ENCODE results near the gene PUS1.

PUS1 gene

DNA sequence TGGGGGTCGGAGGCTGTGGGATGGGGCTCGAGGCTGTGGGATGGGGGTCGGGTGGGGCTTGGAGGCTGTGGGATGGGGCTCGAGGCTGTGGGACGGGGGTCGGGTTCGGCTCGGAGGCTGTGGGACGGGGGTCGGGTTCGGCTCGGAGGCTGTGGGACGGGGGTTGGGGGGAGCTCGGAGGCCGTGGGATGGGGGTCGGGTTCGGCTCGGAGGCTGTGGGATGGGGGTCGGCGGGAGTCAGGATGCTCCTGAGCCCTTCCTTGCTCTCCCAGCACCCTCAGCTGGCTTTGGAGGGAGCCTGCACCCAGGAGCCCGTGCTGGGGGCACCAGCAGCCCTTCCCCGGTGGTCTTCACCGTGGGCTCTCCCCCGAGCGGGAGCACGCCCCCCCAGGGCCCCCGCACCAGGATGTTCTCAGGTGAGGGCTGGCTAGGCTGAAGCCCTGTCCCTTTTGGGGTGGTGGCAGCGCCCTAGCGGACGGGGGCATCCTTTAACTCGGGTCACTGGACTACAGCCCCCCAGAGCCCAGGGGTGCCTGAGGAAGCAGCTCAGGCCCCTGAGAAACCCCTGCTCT lies 11.9 kb upstream of the PUS1 start:
- no peak for DNase-seq

DNA sequence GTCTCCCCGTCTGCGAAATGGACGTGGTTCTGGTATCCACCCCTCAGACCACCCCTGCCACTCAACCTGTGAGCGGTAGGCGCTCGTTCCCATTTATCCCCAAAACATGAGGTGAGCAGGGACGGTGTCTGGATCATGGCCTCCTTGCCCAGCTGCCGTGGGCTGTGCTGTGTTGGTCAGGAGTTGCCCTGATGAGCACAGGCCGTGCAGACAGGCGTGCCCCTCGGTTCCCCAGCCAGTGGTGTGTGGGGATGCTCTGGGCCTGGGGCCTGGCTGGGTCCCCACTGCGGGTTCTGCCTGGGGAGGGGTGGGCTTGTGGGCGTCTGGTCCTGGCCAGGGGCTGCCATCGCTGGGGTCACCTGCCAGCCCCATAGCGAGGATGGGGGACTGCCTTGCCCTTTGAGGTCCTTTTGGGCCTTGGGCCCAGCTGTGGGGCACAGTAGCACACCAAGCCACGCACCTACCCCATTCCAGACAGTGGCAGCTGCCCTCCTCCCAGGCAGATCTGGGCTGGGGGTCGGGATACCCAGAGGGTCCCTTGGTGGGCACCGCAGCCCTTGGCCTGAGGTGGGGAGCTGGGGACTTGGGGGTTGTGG lies 11.3 kb upstream of the PUS1 start:
- no peak for DNase-seq

DNA sequence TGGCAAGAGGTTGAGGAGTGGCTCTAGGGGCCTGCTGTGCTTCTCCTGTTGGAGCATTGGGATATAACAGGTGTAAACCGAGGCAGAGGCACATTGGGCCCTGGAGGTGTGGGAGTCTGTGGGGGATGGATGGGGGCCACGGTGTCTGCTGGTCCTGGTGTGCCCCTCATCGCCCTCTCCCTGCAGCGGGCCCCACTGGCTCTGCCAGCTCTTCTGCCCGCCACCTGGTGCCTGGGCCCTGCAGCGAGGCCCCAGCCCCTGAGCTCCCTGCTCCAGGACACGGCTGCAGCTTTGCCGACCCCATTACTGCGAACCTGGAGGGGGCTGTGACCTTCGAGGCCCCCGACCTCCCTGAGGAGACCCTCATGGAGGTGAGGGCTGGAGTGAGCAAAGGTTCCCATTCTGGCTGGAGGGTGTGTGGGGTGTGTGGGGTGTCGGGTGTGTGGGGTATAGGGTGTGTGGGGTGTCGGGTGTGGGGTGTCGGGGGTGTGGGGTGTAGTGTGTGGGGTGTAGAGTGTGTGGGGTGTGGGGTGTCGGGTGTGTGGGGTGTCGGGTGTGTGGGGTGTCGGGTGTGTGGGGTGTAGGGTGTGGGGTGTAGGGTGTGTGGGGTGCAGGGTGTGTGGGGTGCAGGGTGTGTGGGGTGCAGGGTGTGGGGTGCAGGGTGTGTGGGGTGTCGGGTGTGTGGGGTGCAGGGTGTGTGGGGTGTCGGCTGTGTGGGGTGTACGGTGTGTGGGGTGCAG lies 10.6 kb upstream of the PUS1 start:
- no peak for DNase-seq

DNA sequence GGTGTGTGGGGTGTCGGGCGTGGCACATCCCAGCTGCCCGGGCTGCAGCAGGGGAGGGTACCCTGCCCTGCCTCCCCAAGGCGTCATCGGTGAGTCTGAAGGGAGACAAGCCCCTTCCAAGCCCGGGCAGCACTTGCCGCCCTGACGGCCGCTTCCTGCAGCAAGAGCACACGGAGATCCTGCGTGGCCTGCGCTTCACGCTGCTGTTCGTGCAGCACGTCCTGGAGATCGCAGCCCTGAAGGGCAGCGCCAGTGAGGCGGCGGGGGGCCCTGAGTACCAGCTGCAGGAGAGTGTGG lies 10.1 kb upstream of the PUS1 start:
- no peak for DNase-seq

DNA sequence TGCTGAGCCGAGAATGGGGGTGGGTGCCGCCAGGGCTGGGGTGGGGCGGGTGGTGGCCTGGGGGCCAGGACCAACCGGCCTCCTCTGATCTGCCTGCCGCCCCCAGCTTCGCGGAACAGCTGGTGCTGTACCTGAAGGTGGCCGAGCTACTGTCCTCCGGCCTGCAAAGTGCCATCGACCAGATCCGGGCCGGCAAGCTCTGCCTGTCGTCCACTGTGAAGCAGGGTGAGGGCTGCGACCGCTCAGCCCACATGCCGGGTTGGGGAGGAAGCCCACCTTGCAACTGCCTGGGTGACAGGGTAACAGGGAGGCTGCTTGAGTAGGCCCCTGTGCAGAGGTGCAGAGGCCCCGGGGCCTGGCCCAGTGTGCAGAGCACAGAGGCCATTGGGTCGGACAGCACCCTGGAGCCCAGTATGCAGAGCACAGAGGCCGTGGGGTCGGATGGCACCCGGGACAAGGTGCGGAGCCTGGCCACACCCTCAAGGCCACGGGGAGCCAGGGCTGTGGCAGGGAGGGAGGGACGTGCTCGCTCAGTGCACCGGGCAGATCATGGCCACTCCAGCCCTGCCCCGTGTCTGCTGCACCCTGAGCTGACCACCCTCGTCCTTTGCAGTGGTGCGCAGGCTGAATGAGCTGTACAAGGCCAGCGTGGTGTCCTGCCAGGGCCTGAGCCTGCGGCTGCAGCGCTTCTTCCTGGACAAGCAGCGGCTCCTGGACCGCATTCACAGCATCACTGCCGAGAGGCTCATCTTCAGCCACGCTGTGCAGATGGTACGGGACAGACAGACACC lies 9.5 kb upstream of the PUS1 start:
- no peak for DNase-seq

DNA sequence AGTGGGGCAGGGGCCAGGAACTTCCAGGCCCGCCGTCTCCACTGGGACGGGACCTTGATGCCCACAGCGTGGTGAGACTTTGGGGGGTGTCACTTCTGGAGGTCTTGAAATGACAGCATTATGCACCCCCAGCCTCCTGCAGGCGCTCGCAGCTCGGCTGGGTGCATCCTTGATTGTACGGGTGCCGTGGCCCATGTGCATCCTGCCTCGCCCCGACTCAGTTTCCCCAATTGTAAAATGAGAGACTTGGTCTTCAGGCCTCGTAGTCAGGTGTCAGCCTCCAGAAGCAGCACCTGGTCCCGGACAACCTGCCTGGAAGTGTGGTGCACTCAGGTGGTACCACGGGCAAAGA lies 8.9 kb upstream of the PUS1 start:
- DNase-seq, result no peak

DNA sequence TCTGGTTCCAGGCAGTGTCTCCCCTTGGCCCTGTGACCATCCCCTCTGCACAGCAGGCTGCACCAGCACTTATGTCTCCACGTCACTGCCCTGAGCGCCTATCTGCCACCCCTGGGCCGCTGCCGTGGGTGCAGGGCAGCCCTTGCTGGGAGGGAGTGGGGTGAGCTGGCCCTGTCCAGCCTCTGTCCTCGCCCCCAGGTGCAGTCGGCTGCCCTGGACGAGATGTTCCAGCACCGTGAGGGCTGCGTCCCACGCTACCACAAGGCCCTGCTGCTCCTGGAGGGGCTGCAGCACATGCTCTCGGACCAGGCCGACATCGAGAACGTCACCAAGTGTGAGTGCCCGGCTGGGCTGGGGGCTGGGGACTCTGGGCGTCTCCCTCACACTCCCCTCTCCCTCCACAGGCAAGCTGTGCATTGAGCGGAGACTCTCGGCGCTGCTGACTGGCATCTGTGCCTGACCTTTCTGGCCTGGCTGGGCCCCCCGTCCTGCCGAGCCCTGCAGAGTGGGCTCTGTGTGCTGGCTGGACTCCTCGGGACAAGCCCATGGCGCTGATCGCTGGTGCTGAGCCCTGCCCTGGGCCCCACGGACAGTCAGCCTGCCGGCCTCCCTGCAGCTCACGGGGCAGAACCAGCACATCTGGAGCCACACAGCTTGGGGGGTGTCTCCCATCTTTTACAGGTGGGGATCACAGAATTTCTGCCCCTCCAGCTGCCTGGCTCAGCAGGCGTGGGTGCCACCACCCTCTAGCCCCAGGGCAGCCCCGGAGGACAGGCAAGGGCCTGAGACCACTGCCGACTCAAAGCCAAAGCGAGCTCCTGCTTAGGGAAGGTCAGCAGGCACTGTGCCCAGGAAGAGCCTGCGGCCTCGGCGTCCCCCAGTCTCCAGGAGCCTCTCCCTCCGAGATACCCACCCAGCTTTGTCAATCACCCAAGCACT lies 7.9 kb upstream of the PUS1 start:
- no peak for DNase-seq

DNA sequence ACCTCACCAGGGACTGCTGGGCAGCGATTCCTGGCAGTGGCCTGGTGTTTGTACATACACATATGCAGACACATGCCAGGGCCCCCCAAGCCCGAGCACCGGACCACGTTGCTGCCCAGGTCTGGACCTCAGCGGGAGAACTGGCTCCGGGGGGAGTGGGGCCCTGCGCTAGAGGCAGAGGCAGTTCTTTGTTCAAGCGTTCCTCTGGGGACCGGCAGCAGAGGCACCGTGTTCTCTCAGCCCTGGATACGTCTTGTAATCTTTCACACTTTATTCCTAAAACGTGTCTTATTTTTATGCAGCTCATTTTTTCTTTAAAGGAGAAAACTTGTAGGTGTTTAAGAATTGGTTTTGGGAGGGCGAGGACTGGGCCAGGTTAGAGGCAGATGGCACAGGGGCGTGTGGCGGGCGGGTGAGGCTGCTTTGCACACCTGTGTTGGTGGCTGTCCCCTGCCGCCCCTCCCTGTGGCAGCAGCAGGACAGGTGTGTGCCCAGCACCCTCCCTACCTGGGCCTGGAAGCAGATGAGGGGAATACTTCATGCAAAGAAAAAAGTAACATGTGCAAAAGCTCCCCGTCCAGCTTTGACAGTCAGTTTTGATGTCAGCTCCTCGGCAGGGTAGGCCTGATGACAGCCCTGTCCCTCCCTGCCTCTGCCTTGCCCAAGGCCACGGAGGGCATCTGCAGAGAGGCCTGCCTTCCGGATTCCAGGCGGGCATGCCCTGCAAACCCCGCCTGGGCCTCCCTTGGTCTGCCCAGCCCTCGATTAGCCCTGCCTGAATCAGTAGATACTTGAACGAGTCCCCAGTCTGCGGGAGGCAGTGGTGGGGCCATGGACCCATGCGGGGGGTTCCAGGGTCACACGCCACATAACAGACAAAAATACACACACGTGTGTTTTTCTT lies 7.0 kb upstream of the PUS1 start:
- DNase-seq, result no peak

DNA sequence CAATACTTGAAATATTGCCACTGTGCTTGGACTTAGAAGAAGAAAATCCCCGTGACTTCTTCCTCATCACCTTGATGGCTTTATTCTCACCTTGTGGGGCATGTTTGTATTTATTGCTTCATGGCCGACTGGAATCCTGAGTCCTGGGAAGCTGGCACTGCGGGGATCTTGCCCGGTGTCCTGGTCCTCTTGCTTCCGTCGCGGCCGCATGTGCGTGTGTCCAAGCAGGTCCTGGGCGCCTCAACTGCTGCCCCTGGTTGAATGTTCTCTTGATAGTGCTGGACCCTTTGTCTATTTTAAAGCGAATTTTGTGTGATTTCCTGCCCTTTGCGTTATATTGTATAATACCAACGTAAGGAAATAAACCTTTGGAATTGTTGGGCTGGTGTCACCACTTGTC lies 6.3 kb upstream of the PUS1 start:
- no peak for DNase-seq

DNA sequence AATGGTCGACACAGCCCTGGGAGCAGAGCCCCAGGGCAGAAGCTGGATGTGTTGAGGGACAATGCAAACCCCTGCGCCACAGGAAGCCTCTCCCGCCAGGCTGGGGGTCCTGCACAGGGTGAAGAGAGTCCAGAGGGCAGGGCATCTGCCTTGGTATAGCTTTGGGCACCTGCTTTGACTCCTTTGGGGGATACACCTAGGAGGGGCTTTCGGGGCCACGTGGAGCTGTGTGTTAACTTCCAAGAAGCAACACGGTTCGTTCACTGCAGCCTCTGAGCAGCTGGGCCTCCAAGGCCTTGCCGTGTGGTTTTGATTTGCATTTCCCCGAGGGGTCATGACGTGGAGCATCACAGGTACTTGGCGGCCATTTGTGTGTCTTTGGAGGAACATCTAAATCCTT lies 5.8 kb upstream of the PUS1 start:
- DNase-seq, result no peak

DNA sequence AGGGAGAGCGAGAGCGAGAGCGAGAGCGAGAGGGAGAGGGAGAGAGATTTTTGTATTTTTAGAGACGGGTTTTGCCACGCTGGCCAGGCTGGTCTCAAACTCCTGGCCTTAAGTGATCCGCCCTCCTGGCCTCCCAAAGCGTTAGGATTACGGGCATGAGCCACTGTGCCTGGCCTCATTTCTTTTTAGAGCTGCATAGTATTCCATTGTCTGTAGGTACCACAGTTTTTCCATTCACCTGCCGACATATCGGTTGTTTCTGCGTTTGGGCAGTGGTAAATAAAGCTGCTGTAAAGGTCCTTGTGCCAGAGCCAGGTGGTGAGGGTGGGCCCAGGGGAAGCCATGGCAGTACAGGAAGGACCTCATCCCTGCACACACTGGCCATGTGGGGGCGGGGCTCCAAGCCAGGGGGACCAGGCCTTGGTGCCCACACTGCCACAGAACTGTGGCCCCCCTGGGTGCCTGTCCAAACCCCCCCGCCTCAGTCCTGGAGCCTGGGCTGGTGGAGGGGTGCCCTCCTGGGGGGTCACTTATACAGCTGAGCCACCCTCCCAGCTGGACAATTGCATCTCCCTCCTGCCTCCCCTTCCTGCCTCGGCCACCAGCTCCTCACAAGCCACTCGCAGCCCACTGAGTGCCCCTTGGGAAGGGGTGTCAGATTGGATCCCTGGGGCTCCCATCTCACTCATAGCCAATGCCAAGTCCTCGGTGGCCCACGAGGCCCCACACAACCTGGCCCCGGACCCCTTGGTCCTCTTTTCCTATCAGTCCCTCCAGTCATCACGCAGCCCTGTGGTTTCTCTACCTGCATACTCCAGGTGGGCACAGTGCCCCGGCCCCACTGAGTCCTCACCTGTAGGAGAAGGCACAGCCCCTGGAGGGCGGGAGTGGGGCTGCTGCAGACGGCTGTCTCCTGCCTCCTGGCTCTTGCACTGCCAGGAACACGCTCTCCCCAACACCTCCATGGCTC lies 1.7 kb upstream of the PUS1 start:
- no peak for DNase-seq

DNA sequence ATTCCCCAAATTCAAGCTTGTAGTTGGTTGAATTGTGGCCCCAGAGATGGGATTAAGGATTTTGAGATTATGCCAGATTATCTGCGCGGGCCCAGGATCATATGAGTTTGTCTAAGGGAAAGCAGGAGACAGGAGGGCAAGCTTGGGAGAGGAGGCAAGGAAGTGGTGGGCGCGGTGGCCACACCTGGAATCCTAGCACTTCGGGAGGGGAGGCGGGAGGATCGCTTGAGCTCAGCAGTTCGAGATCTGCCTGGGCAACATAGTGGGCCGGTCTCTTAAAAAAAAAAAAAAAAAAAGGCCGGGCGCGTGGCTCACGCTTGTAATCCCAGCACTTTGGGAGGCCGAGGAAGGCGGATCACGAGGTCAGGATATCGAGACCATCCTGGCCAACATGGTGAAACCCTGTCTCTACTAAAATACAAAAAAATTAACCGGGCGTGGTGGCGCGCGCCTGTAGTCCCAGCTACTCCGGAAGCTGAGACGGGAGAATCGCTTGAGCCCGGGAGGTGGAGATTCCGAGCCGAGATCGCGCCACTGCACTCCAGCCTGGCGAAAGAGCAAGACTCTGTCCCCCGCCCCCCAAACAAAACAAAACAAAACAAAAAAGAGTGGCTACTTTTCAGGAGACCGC lies 881 bp upstream of the PUS1 start:
- no peak for DNase-seq

DNA sequence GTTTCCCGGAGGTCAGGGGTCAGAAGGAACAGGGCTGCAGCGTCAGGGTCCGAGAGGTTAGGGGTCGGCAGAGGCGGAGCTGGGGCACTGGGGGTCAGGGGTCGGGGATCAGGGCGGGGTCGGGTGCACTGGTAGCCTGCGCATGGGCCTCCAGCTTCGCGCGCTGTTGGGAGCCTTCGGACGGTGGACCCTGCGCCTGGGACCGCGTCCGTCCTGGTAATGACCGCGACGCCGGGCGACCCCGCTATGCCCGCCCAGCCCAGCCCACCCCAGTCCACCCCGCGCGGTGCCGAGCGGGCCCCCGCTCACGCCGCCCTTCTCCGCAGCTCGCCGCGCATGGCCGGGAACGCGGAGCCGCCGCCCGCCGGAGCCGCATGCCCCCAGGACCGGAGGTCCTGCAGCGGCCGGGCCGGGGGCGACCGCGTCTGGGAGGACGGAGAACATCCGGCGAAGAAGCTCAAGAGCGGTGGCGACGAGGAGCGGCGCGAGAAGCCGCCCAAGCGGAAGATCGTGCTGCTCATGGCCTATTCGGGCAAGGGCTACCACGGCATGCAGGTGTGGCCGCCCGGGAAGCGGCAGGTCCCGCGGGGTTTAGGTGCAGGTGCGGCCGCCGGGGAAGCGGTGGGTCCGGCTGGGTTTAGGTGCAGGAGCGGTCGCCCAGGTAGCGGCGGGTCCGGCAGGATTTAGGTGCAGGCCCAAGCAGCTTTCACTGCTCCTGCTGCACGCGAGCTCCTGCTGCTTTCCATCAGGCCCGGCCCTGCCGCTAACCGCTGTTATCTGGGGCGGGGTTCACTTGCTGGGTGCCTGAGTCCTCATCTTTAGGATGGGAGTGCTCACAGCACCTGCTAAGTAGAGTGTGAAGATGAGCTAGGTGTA lies 743 bp downstream of the PUS1 start:
- DNase-seq, result no peak

DNA sequence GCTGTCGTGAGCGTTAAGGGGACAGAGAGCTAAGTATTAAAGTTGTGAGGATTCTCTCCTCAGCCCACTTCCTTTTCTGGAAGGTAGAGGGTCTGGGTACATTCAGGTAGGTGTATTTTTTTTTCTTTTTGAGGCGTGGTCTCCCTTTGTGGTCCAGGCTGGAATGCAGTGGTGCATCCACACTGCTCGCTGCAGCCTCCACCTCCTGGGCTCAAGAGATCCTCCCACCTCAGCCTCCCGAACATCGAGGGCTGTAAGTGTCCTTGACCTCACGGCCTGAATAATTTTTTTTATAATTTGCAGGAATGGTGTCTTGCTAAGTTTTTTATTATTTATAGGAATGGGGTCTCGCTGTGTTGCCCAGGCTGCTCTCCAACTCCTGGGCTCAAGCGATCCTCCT lies 1.4 kb downstream of the PUS1 start:
- no peak for DNase-seq

DNA sequence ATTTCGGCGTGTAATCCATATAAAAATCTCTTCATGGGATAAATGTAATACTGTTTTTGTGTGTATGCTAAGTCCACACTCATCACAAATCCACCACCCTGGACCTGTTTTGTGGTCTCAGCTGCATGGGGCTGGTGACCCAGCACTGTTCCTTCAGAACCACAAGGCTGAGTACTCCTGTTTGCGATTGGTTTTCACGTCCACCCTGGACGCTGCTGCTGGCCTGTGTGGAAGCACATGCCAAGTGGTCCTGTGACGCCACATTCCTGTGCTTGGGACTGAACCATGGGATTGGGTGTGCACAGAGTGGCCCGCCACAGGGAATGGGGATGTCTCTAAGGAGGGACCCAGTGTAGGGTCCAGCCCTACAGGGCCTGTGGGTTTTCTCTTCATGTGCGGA lies 4.3 kb downstream of the PUS1 start:
- no peak for DNase-seq

DNA sequence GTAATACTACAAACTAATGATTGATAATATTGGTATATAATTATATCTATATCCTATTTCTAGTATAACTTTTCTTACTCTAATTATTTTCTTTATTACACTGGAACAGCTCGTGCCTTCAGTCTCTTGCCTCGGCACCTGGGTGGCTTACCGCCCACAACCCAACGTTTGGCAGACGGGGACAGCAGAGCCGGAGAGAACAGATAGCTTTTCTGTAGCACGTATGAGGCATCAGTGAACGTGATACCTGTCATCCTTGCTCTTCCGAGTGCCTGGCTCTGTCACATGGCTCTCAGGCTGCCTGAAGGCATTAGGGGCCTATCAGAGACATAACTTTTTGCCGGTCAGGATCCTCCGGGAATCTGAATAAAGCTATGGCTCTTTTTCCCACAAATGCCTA lies 5.5 kb downstream of the PUS1 start:
- no peak for DNase-seq

DNA sequence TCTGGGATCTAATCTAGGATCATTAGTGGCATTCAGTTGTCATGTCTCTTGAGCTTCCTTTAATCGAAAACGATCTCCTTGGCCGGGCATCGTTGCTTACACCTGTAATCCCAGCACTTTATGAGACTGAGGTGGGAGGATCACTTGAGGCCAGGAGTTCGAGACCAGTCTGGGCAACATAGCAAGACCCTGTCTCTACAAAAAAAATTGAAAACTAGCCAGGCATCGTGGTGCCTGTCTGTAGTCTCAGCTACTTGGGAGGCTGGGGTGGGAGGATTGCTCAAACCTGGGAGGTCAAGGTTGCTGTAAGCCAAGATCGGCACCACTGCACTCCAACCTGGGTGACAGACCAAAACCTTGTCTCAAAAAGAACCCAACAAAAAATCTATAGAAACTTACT lies 9.0 kb downstream of the PUS1 start:
- no peak for DNase-seq

DNA sequence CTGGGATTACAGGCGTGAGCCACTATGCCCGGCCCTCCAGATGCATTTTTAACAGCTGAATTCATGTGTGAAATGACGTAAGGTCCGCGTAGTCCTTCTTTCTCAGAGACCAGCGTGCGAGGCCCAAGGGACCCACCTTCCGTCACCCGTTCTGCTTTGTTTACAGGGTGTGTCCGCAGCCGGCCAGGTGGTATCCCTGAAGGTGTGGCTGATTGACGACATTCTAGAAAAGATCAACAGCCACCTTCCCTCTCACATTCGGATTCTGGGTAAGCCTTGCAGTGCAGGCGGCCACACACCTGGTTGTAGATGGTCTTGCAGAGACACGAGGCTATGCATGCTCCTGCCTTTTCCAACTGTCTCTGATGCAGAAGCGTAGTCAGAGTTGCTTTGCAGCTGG lies 9.9 kb downstream of the PUS1 start:
- no peak for DNase-seq

DNA sequence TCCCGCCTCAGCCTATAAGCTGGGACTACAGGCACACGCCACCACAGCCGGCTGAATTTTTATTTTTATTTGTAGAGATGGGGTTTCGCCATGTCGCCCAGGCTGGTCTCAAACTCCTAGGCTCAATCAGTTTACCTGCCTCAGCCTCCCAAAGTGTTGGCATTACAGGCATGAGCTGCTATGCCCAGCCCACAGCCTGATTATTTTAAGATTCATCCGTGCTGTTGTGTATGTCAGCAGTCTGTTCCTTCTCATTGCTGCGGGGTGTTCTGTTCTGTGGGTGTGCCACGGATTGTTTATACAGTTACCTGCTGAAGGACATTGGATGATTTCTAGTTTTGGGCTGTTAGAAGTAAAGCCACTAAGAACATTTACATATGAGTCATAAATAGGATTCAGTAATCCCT lies 11.1 kb downstream of the PUS1 start:
- no peak for DNase-seq
